Sigmoid colon (tissue), 7 donors: ENCODE data around the gene RPLP2. TPM values are rescaled to one million over a fixed set of nuclear protein-coding genes. Genes with fewer than 3 reads are reported as not detected.

ENCODE experiments used
- DNase-seq: peaks from one replicate; pipeline ENCODE4 v3.0.0-alpha.2; 2019
- H3K27ac ChIP-seq, 4 donors: fragments of 200-600 bp; sonication (generic); one replicate each; pipeline ENCODE4 v1.5.1; 2016 to 2019; ENCODE audit warnings: mild to moderate bottlenecking in 1 of 4
- H3K27me3 ChIP-seq, 3 donors: fragments of 200-600 bp; sonication (generic); one replicate each; pipeline ENCODE4 v1.5.1; 2019; ENCODE audit warnings: mild to moderate bottlenecking in 1 of 3
- H3K36me3 ChIP-seq, 4 donors: fragments of 200-600 bp; sonication (generic); one replicate each; pipeline ENCODE4 v1.5.1; 2016 to 2019
- H3K4me1 ChIP-seq, 4 donors: fragments of 200-600 bp; sonication (generic); one replicate each; pipeline ENCODE4 v1.5.1; 2017 to 2019
- H3K4me3 ChIP-seq, 4 donors: fragments of 200-600 bp; sonication (generic); one replicate each; pipeline ENCODE4 v1.5.1; 2017 to 2019; ENCODE audit warnings: mild to moderate bottlenecking in 2 of 4, moderate library complexity in 1 of 4
- H3K9me3 ChIP-seq, 4 donors: fragments of 200-600 bp in 3 of 4; sonication (generic) in 3 of 4; one replicate each; pipeline versions ENCODE4 v1.5.1 to v1.6.1; 2013 to 2019
- EP300 ChIP-seq, 4 donors: sonication (generic); formaldehyde crosslinking; IDR thresholded peaks; one replicate each; pipeline ENCODE4 v1.6.1; 2017; ENCODE audit warnings: antibody characterized with exemption in 4 of 4
- POLR2A ChIP-seq, 2 donors: fragments of 450-650 bp; IDR thresholded peaks; one replicate each; pipeline ENCODE4 v1.6.1; 2016; ENCODE audit warnings: antibody characterized with exemption in 2 of 2, mild to moderate bottlenecking in 2 of 2, moderate library complexity in 2 of 2
- POLR2AphosphoS5 ChIP-seq, 4 donors: sonication (generic); formaldehyde crosslinking; IDR thresholded peaks; one replicate each; pipeline ENCODE4 v1.6.1; 2017; ENCODE audit warnings: antibody characterized with exemption in 4 of 4
- WGBS, 2 donors: extraction: QIAGEN DNeasy Blood & Tissue Kit; methylation state at CpG; one replicate each; pipeline ENCODE4 v1.1.7; 2013; 5-methylcytosine and 5-hydroxymethylcytosine counted together
- intact Hi-C: fragments of 100-400 bp; cut with DNase I; formaldehyde crosslinking; loops from one replicate; pipeline ENCODE4 v1.15.1; 2023
- polyA plus RNA-seq, 3 donors: library from polyadenylated mRNA; stranded (reverse); fragments of 200-250 nt; gene quantifications; one replicate each; pipeline ENCODE4 v1.2.3, GENCODE V29; 2013
- total RNA-seq, 4 donors: library from RNA; depleted of rRNA; stranded (reverse); fragments of >200 nt; gene quantifications; one replicate each; pipeline ENCODE4 v1.1.0, GENCODE V29; 2016
- TF ChIP-seq, protein P1 (sequence below), 4 experiments: fragments of 450-650 bp in 3 of 4; fragments of 200-600 bp in 1 of 4; IDR thresholded peaks; one replicate each; pipeline ENCODE4 v1.5.1; 2016 to 2019; ENCODE audit warnings: antibody characterized with exemption in 4 of 4, mild to moderate bottlenecking in 3 of 4, moderate library complexity in 2 of 4
- donor health status: healthy with polysubstance abuse.
- donor health status: Bipolar disorder and iron deficiency.
- donor health status: healthy.

The RPLP2 gene
- total and polyA plus RNA-seq, 7 donors: 405 to 2,533 (median 632) TPM

DNA sequence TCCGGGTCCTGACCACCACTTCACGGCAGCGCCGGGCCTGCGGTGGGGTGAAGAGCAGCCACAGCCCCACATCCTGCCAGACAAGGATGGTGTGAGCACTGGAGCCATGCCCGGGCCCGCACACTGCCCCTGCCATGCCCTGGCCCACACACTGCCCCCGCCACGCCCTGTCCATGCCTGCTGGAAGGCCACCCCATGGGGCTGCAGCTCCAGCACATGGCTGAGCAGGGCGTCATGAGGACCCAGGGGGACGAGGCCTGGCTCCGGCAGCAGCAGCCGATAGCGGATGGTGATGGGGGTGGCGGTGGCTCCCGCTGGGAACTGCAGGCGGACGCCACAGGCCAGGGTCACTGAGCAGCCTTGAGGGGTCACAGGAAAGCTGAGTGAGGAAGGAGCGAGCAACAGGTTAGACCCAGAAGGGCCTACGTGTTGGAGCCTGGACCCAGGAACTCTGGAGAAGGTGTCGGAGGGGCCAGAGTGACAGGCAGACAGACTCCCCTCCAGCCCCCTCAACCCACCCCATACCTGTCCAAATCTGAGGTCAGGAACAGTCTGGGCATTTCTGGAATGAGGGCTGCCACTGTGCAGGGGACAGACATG lies 7.6 kb upstream of the RPLP2 start:
- intact Hi-C loops: no loop called here
- Histone ChIP-seq H3K4me3 (no peak overlapping the region), H3K9me3 (no peaks in the 10 kb centered on the region), H3K27ac (no peak overlapping the region), H3K27me3 (no peaks in the 10 kb centered on the region), H3K4me1 (peaks cover 0 to 35% (median 25%) of the 10 kb centered on the region in 4 donors), H3K36me3 (peaks cover 0 to 38% (median 3%) of the 10 kb centered on the region in 4 donors)
- DNase-seq: no peak
- TF ChIP-seq, protein P1, sequence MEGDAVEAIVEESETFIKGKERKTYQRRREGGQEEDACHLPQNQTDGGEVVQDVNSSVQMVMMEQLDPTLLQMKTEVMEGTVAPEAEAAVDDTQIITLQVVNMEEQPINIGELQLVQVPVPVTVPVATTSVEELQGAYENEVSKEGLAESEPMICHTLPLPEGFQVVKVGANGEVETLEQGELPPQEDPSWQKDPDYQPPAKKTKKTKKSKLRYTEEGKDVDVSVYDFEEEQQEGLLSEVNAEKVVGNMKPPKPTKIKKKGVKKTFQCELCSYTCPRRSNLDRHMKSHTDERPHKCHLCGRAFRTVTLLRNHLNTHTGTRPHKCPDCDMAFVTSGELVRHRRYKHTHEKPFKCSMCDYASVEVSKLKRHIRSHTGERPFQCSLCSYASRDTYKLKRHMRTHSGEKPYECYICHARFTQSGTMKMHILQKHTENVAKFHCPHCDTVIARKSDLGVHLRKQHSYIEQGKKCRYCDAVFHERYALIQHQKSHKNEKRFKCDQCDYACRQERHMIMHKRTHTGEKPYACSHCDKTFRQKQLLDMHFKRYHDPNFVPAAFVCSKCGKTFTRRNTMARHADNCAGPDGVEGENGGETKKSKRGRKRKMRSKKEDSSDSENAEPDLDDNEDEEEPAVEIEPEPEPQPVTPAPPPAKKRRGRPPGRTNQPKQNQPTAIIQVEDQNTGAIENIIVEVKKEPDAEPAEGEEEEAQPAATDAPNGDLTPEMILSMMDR (IDR thresholded peaks at IDR 0.05): no peak
- TF ChIP-seq POLR2A (IDR thresholded peaks at IDR 0.05): no peak
- no peak for TF ChIP-seq EP300 (IDR thresholded peaks at IDR 0.05)
- TF ChIP-seq POLR2AphosphoS5 (IDR thresholded peaks at IDR 0.05): no peak
- 96 to 97% methylated on average over 21 of the region's 21 CpGs for WGBS, 2 donors

DNA sequence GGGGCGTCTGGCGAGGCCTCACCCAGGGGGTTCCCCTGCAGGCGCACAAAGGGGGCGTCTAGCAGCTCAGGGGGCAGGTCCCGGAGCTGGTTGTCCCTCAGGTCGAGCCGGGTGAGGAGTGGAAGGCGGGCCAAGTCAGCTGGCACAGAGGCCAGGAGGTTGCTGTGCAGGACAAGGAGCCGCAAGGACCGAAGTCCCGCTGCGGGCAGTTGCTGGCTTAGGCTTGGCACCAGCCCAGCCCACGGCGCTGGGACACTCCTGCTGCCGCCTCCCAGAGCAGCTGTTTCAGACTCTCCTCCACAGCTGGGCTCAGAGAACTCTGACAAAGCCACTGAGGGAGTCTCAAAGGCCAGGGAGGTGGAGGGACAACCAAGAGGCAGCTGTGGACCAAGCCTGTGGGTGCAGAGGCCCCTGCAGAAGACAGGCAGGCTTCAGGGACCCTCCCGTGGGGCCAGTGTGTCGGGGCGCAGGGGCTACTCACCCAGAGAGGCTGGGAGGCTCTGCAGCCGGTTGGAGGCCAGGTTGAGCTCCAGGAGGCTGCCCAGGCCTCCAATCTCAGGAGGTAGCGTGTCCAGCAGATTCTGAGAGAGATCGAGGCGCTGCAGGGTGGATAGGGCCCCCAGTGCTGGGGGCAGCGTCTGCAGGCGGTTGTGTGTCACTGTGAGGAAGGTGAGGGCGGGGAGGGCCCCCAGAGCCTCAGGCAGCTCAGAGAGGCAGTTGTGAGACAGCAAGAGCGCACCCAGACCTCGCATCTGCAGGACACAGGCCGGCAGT lies 6.9 kb upstream of the RPLP2 start:
- Histone ChIP-seq H3K9me3 (no peaks in the 10 kb centered on the region), H3K4me3 (no peak overlapping the region), H3K27ac (no peak overlapping the region), H3K36me3 (peaks cover 0 to 38% (median 3%) of the 10 kb centered on the region in 4 donors), H3K4me1 (peaks cover 0 to 30% (median 24%) of the 10 kb centered on the region in 4 donors), H3K27me3 (no peaks in the 10 kb centered on the region)
- no peak for DNase-seq
- 88 to 94% methylated on average over 28 of the region's 28 CpGs for WGBS, 2 donors
- intact Hi-C loops: no loop called here
- TF ChIP-seq, protein P1 (IDR thresholded peaks at IDR 0.05): no peak
- TF ChIP-seq EP300 (IDR thresholded peaks at IDR 0.05) (no peak), POLR2A (IDR thresholded peaks at IDR 0.05) (no peak), POLR2AphosphoS5 (IDR thresholded peaks at IDR 0.05) (no peak)

DNA sequence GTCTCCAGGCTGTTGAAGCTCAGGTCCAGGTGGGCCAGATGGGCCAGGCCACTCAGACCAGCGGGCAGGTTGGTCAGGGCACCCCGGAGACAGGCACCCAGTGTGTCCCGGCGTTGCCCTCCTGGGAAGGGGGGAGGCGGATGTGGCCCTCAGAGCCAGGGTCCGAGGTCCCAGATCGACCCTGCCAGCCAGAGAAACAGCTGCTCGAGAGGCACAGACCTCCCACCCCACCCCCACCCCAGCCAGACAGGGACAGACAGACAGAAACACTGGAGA lies 6.4 kb upstream of the RPLP2 start:
- no peaks in the 10 kb centered on the region for H3K27me3 ChIP-seq
- no peak for TF ChIP-seq POLR2AphosphoS5 (IDR thresholded peaks at IDR 0.05)
- TF ChIP-seq, protein P1 (IDR thresholded peaks at IDR 0.05): no peak
- no peak overlapping the region for H3K27ac ChIP-seq
- no peak overlapping the region for H3K4me3 ChIP-seq
- peaks cover 0 to 38% (median 3%) of the 10 kb centered on the region in 4 donors for H3K36me3 ChIP-seq
- H3K9me3 ChIP-seq: no peaks in the 10 kb centered on the region
- H3K4me1 ChIP-seq: peaks cover 0 to 30% (median 26%) of the 10 kb centered on the region in 4 donors
- no peak for DNase-seq
- 90 to 91% methylated on average over 8 of the region's 8 CpGs for WGBS, 2 donors
- intact Hi-C loops: no loop called here

DNA sequence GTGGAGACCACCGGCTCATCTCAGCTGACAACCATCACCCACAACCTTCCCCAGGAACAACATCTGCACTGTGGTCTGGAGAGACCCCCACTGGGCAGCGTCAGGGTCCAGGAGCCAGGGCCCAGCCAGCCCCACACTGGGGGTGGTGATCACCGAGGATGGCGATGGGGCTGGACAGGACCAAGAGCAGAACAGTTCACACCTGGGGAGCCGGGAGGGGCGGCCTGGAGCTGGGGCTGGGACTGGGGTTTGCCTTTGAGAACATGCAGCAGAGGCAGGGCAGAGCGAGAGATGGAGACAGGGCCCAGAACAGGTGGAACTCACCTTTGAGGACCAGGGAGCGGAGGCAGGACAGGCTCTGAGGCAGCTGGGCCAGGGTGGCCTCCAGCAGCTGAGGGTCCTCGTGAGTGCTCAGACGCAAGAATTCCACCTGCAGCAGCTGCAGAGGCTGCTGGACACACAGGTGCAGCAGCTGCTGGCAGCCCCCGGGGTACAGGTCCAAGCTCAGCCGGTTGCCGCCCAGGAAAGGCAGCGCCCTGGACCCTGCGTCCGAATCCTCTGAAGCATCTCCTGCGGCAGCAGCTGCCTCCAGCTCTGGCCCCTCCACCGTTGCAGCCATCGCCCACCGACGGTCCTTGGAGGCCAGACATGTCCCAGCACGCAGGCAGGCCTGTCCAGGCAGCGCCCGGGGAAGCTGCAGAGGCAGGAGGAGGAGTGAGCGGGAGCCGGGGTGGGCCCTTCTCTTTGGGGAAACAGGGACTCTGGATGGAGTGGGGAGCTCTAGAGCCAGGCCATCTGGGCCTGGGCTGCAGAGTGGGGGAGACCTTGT lies 5.8 kb upstream of the RPLP2 start:
- 40 to 55% methylated on average over 26 of the region's 26 CpGs for WGBS, 2 donors
- Histone ChIP-seq H3K36me3 (peaks cover 0 to 38% (median 3%) of the 10 kb centered on the region in 4 donors), H3K4me1 (peaks cover 0 to 34% (median 28%) of the 10 kb centered on the region in 4 donors), H3K9me3 (no peaks in the 10 kb centered on the region), H3K4me3 (peak overlapping the region in 2 of 4 donors; percentile 65 to 69), H3K27me3 (no peaks in the 10 kb centered on the region), H3K27ac (peak overlapping the region in 3 of 4 donors; percentile 88 to 93 (median 88))
- intact Hi-C loops: no loop called here
- no peak for DNase-seq
- TF ChIP-seq POLR2A (IDR thresholded peaks at IDR 0.05) (no peak), EP300 (IDR thresholded peaks at IDR 0.05) (no peak), POLR2AphosphoS5 (IDR thresholded peaks at IDR 0.05) (no peak)
- TF ChIP-seq, protein P1 (IDR thresholded peaks at IDR 0.05): no peak
